C1 segment of cervical spinal cord (tissue), 14 donors: ENCODE results near the gene COX7B2.

Source experiments
- DNase-seq, 14 donors: peaks; one replicate each; lab custom pipeline; 2025; lab: John Stamatoyannopoulos, UW

The COX7B2 gene

DNA sequence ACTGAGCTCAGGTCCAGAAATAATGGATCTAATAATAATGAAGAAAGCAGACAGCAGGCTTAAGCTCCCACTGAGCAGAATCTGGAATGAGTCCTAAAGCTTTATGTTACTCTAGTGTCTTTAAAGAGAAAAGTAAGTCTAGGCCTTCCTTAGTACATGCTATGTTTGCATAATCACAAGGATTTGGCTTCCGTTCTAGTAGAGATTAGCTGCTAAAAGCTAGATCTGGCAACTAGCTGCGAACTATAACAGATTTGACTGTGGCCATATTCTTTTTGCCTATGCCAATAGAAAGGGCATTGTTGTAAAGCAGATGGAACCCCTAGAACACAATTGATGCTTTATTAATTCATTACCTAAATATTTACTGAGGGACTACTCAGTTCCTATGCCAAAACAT is 19.0 kb downstream of the COX7B2 start:
- DNase-seq, result no peak

DNA sequence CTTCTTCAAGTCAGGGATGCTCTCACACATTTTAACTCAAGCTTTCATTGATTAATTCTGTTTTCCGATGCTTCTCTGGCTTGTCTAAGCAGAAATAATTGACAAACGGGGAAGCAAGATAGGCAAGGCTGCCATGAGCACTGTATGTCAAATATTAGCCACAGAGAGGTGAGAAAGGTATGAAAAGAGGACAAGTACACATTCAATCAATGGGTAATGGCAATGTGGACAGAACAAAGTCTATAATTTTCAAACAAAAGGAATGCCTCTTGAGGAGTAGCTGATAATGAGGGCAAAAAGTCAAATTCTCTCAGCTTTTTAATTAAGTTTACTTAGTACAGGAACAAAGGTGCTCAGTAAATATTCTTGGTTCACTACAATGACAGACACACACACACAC is 19.6 kb downstream of the COX7B2 start:
- DNase-seq, result no peak

DNA sequence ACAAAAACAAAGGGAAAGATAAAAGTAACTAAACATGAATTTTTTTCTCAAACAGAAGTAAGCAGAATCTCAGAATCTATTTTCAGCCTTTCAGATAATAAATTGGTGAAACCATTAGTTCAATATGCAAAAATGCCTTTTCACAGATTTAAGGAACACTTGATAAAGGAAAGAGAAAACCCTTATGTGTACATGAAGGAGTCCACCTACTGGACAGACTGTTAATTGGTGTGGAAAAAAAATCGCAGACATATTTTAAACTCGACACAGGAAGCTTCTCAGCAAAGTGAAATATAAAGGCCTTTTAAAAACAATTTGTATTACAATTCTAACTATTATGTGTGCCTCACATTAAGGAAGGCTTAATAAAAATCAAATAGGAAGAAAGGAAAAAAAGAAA is 22.3 kb downstream of the COX7B2 start:
- no peak for DNase-seq

DNA sequence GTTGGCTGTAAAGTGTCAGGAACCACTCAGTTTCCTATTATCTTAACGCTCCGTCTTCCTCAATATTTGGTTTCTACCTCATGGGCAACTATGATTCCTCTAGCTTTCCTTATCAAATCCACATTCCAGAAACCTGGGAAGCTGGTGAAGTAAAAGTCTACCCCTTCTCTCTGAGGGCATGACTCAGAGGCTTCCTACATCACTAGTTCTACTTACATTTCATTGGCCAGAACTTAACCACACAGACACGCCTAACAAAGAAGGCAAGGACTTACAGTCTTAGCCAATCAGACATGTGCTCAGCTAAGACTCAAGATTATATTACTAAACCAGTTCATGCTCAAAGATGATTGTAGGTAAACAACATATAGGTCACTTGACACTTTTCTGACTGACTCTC is 30.4 kb downstream of the COX7B2 start:
- no peak for DNase-seq

DNA sequence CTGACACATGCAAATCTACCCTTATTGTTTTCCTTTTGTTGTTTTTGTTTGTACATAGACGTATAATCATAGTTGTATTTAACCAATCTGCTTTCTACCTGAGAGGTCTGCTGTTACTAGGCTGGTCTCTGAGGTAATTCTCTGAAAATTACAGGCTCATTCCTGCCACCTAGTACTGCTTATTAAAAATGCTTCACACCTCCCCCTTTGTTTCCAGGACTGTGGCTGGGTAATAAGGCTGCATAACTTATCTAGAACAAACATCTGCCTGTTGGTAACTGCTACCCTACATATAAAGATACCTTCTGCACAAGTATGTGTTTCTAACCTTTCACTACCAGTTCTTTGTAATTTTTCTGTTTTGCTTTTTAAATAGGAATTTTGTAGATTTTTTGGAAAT is 34.2 kb downstream of the COX7B2 start:
- DNase-seq, result no peak

DNA sequence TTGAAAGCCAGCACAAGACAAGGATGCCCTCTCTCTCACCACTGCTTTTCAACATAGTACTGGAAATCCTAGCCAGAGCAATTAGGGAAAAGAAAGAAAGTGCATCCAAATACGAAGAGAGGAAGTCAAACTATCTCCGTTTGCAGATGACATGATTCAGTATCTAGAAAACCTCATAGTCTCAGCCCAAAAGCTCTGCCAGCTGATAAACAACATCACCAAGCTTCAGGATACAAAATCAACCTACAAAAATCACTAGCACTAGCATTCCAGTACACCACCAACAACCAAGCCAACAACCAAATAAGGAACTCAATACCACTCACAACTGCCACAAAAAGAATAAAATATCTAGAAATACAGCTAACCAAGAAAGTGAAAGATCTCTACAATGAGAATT is 38.6 kb downstream of the COX7B2 start:
- no peak for DNase-seq

DNA sequence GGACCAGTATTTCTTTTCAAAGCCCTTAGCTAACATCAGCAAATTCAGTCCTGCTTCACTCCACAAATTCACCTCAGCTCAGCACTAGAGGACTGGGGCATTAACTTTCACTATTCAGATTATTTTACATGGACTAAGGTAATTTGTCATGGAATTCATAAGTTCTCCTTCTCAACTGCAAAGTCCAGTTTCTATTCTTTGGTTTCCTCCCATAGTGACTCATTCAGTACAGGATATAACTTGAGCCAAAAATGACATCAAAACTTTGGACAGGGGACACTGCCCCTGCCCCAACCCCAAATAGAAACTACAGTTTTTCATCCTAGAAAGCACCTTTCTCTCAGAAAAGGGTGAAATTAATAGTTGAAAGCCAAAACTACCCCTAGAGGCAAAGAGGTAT is 52.7 kb downstream of the COX7B2 start:
- no peak for DNase-seq

DNA sequence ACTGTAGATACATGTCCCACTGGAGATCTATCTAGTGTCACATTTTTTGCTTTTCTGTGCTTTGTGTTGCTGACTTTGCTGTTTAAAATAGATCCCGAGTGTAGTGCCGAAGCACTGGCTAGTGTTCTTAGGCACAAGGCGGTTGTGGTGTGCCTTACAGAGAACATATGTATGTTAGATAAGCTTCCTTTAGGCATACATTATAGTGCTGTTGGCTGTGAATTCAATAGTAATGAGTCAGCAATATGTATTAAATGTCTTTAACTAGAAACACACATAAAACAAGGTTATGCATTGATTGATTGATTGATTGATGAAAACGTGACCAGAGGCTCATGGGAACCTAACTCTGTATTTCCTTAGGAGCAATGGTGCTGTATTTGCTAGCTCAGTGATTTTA is 56.2 kb downstream of the COX7B2 start:
- no peak for DNase-seq

DNA sequence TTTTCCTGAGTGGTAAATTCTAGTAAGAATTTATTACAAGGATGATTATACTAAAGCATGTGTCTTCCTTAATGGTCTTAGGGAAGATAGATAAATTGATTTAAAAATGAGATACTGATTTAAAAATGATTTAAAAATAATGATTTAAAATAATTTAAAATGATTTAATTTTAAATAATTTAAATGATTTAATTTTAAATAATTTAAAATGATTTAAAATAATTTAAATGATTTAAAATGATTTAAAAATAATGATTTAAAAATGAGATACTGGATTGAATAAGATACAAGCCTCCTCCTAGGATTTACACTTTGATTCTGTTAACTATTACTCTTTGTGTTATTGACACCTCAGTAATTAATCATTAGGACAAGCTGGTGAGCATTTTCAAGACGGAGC is 59.0 kb downstream of the COX7B2 start:
- no peak for DNase-seq

DNA sequence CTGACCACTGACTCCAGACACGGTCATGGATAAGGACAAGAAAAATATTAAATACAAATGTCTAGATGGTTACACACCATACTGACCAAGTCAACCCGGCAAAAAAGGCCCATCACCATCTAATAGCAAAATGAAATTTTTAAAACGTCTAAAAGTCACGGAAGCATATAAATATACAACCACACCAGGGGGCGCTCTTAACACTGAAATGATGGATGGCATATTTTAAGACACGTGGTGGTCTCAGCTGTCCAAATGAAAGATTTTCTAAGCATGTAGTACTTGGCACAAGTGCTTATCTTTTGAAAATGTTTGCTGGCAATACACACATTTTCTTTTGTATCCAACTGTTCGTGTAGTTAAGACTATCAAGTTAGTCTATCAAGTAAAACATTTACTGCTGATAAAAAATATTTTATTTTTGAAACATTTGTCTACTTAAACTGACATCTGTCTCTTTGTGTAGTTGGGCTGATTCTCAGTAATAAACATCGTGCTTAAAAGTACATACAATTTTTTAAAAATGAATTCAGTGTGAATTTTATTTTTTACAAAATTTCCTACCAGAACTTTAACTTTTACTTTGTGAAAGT is 64.6 kb downstream of the COX7B2 start:
- DNase-seq, result peak in 4 of 14 donors; percentile 2 to 39 (median 12)

DNA sequence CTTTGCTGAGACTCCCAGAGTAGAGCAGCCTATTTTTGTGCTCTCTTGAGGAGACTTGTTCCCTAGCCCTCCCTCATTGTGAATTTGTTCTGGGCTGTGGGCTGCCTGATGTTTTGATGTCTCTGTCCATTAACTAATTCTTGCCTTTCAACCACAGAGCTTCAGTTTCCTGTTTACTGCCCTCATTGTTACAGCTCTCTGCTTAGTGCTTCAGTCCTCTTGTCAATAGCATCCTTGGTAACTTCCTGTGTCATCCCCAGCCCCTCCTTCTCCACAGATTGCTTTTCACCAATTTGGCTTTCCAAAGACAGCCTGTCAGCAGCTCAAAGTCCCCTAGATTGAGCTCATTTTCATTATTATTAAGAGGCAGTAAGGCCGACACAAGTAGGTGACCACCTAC is 69.9 kb downstream of the COX7B2 start:
- peak in 6 of 14 donors; percentile 1 to 31 (median 17) for DNase-seq

DNA sequence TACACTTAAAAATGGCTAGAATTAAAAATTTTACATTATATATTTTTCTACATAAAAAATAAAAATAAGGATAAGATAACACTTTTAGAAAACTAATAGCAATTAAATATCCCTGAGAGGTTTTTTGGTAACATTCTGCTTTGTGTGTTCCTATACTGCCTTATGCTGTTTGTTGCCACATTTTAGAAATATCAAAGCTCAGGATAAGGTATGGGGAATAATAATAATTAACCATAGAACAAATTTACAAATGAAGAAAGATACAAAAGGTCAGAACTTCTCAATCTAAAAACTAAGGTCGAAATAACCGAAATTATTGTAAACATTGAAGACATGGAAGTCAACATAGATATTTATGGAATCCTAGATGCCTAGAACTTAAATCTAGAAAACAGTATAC is 71.4 kb downstream of the COX7B2 start:
- no peak for DNase-seq

DNA sequence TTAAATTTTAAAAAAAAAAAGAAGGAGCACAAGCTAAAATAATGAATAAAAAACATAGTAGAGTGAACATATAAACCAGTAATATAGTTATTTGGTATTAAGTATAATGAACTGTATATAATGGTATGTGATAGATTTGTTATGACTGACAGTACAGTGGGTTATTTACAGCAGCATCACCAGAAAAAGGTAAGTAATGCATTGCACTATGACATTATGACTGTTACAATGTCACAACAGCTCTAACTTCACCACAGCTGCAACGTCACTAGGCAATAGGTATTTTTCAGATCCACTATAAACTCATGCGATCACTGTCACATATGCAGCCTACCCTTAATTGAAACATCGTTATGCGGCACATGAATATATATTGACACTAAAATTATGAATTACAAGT is 72.5 kb downstream of the COX7B2 start:
- DNase-seq, result no peak

DNA sequence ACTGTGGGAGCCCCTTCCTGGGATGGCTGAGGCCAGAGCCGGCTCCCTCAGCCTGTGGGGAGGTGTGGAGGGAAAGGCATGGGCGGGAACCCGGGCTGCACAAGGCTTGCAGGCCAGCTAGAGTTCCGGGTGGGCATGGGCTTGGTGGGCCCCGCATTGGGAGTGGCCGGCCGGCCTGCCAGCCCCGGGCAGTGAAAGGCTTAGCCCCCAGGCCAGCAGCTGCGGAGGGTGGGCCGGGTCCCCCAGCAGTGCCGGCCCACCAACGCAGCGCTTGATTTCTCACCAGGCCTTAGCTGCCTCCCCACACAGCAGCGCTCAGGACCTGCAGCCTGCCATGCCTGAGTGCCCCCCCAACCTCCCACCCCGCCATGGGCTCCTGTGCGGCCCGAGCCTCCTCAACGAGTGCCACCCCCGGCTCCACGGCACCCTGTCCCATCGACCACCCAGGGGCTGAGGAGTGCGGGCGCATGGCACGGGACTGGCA is 78.0 kb downstream of the COX7B2 start:
- DNase-seq, result no peak

DNA sequence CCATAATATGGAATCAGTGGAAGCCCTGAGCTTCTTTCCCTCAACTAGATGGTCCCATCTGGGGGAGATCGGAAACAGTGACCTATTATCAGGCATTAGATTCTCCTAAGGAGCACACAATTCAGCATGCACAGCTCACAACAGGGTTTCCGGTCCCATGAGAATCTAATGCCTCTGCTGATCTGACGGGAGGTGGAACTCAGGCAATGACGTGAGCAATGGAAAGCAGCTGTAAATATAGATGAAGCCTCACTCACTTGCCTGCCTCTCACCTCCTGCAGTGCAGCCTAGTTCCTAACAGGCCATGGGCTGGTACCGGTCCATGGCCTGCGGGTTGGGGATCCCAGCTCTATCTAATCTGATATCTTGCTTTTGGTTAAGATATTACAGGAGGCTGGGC is 88.9 kb downstream of the COX7B2 start:
- no peak for DNase-seq

DNA sequence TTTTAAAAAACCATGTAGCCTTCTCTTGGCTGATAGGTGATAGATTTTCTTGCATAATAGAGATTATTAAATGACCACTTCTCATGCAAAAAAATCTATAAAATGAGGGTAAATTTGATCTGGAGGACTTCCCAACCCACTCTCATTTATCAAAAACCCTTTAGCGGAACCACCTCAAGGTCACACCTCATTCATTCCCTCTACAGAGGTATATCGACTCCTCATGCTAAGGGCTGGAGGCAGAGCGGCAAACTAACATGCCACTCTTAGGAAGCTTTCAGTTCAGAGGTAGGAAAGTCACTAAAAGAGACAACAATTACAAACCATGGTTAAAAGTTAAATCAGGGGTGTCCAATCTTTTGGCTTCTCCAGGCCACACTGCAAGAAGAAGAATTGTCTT is 90.0 kb downstream of the COX7B2 start:
- no peak for DNase-seq

DNA sequence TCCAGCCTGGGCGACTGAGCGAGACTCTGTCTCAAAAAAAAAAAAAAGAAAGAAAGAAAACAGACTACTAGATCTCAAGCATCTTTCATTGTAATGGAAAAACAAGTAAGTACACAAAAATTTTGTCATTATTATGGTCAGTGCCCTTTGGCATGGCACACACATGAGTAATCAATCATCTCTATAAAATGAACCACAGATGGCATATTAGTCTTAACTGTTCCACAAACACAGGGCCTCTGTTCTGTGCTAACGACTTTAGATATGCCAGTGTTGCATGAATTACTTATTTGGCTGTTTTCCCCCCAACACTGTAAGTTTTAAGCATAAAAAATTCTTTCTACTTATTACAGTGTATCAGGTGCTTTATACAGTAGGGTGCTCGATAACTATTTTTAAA is 90.4 kb downstream of the COX7B2 start:
- DNase-seq, result no peak

DNA sequence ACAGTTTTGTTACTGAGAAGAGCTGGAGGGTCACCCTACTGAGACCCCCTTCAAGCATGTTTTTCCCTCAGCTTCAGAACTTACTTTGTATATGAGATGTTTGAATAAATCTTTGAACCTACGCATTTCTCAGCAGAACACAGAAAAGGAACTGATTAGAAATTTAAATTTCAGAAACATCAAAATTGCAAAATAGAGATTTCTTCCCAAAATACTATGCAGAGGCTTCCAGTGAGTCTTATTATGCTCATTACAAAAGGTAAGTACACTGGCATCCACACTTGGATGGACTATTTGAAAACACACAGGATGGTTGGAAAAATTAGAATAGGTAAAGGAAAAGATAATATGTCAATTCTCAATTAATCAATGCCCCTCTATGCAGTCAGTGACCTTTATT is 91.2 kb downstream of the COX7B2 start:
- DNase-seq, result no peak

DNA sequence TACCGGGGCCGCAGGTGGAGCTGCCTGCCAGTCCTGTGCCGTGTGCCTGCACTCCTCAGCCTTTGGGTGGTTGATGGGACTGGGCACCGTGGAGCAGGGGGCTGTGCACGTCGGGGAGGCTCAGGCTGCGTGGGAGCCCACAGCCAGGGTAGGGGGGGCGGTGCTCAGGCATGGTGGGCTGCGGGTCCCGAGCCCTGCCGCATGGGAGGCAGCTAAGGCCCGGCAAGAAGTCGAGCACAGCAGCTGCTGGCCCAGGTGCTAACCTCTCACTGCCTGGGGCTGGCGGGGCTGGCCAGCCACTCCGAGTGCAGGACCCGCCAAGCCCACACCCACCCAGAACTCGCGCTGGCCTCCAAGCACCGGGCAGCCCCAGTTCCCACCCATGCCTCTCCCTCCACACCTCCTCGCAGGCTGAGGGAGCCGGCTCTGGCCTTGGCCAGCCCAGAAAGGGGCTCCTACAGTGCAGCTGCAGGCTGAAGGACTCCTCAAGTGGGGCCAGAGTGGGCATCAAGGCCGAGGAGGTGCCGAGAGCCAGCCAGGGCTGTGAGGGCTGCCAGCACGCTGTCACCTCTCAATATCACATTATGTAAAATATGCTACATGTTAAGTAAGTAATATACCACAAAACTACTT is 104.1 kb downstream of the COX7B2 start:
- no peak for DNase-seq

DNA sequence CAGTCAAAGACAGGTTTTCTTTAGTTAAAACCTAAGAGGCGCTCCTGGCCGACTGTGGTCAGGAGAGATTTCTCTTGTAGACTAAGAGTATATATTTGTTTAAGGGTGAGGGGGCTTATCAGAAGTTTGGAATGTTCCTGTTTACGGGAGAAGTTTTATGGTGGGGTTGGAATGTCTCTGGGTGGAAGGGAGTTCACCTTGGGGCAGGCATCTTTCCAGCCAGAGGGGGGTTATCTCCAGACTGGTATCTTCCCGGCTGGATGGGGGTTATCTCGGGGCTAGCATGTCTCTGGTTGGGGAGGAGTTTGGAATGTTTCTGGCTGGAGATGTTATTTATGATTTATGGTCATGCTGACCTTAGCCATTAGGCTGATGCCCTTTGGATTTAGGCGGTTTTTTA is 116.0 kb downstream of the COX7B2 start:
- DNase-seq, result no peak

DNA sequence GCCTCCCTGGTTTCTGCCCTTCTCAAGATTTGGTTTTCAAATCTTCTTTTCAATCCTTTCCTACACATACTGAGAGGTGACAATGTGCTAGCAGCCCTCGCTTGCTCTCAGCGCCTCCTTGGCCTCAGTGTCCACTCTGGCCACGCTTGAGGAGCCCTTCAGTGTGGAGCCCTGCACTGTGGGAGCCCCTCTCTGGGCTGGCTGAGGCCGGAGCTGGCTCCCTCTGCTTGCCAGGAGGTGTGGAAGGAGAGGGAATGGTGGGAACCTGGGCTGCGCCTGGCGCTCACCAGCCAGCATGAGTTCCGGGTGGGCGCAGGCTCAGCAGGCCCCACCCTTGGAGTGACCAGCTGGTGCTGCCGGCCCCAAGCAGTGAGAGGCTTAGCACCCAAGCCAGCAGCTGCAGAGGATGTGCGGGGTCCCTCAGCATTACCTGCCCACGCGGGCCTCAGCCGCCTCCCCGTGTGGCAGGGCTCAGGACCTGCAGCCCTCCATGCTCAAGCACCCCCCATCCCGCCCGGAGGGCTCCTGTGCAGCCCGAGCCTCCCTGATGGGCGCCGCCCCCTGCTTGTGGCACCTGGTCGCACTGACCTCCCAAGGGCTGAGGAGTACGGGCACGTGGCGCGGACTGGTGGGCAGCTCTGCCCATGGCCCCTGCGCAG is 127.5 kb downstream of the COX7B2 start:
- DNase-seq, result no peak

DNA sequence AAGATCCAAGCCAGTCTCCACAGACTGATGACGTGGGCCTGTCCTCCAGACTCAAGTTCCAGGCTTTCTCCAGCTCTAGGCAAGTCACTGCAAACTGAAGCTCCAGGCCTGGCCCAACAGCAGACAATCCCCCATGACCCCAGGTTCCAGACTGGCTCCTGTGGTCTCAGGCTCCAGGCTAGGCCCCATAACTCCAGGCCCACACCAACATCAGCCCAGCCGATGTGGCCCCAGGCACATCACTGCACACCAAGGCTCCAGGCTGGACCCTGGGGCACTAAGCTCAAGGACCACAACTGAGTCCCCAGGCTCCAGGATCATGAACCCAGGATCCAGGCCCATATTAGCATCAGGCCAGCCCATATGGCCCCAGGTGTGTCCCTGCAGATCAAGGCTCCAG is 143.6 kb downstream of the COX7B2 start:
- DNase-seq, result no peak

DNA sequence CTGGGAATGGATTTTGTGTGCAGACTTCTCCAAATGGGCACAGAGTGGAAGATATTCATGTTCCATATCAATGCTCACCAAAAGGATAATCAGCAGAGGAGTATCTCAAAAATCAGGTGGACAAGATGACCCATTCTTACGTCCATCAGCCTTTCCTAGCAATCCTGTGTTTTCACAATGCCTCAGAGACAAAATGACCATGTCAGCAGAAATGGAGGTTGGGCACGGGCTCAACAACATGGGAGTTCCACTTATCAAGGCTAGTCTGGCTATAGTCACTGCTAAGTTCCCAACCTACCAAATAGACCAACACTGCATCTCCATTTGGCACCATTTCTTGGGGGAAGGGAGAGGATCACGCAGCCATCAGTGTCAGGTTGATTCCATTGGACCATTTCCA is 179.0 kb downstream of the COX7B2 start:
- no peak for DNase-seq
